Suprapubic skin (tissue), 3 donors: ENCODE measurements around the gene PET117.

Source experiments
- EP300 ChIP-seq: sonication (generic); formaldehyde crosslinking; IDR thresholded peaks from one replicate; pipeline ENCODE4 v1.6.1; 2017; ENCODE audit warnings: antibody characterized with exemption
- POLR2A ChIP-seq, 2 donors: fragments of 450-650 bp; IDR thresholded peaks; one replicate each; pipeline ENCODE4 v1.6.1; 2017; ENCODE audit warnings: antibody characterized with exemption in 2 of 2, mild to moderate bottlenecking in 2 of 2, moderate library complexity in 2 of 2
- TF ChIP-seq, protein P1 (sequence below), 2 donors: fragments of 200-600 bp in 1 of 2; fragments of 450-650 bp in 1 of 2; sonication (generic) in 1 of 2; IDR thresholded peaks; one replicate each; pipeline ENCODE4 v1.5.1; 2016 to 2019; ENCODE audit warnings: antibody characterized with exemption in 2 of 2, mild to moderate bottlenecking in 1 of 2, moderate library complexity in 1 of 2

DNA sequence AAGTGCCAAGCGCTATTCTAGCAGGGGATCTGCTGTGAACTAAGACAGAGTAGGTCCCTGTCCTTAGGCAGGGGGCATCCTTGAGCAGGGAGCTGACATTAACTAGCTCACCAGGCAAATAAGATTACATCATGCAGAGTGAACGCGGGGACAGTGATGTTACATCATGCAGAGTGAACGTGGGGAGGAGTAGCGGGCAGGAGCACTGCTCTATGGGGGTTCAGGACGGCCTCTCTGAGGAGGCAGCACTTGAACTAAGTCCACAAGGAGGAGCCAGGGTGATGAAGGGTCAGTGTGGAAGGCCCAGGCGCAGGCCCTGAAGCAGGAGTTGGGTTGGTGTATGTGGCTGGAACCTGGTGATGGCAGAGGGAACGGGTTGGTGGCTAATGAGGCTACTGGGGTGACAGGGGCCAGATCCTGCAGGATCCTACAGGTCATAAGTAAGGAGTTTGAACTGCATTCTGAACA lies 38.7 kb downstream of the PET117 start:
- TF ChIP-seq, protein P1, sequence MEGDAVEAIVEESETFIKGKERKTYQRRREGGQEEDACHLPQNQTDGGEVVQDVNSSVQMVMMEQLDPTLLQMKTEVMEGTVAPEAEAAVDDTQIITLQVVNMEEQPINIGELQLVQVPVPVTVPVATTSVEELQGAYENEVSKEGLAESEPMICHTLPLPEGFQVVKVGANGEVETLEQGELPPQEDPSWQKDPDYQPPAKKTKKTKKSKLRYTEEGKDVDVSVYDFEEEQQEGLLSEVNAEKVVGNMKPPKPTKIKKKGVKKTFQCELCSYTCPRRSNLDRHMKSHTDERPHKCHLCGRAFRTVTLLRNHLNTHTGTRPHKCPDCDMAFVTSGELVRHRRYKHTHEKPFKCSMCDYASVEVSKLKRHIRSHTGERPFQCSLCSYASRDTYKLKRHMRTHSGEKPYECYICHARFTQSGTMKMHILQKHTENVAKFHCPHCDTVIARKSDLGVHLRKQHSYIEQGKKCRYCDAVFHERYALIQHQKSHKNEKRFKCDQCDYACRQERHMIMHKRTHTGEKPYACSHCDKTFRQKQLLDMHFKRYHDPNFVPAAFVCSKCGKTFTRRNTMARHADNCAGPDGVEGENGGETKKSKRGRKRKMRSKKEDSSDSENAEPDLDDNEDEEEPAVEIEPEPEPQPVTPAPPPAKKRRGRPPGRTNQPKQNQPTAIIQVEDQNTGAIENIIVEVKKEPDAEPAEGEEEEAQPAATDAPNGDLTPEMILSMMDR (IDR thresholded peaks at IDR 0.05) = no peak
- TF ChIP-seq POLR2A (IDR thresholded peaks at IDR 0.05) (no peak), EP300 (no peak)
